Sigmoid colon (tissue), 7 donors: ENCODE data around the gene STRAP. TPM values are rescaled to one million over a fixed set of nuclear protein-coding genes. Genes with fewer than 3 reads are reported as not detected.

Source experiments
- DNase-seq: peaks from one replicate; pipeline ENCODE4 v3.0.0-alpha.2; 2019
- H3K27ac ChIP-seq, 4 donors: fragments of 200-600 bp; sonication (generic); one replicate each; pipeline ENCODE4 v1.5.1; 2016 to 2019; ENCODE audit warnings: mild to moderate bottlenecking in 1 of 4
- H3K27me3 ChIP-seq, 3 donors: fragments of 200-600 bp; sonication (generic); one replicate each; pipeline ENCODE4 v1.5.1; 2019; ENCODE audit warnings: mild to moderate bottlenecking in 1 of 3
- H3K36me3 ChIP-seq, 4 donors: fragments of 200-600 bp; sonication (generic); one replicate each; pipeline ENCODE4 v1.5.1; 2016 to 2019
- H3K4me1 ChIP-seq, 4 donors: fragments of 200-600 bp; sonication (generic); one replicate each; pipeline ENCODE4 v1.5.1; 2017 to 2019
- H3K4me3 ChIP-seq, 4 donors: fragments of 200-600 bp; sonication (generic); one replicate each; pipeline ENCODE4 v1.5.1; 2017 to 2019; ENCODE audit warnings: mild to moderate bottlenecking in 2 of 4, moderate library complexity in 1 of 4
- H3K9me3 ChIP-seq, 4 donors: fragments of 200-600 bp in 3 of 4; sonication (generic) in 3 of 4; one replicate each; pipeline versions ENCODE4 v1.5.1 to v1.6.1; 2013 to 2019
- CTCF ChIP-seq, 4 experiments: fragments of 450-650 bp in 3 of 4; fragments of 200-600 bp in 1 of 4; IDR thresholded peaks; one replicate each; pipeline ENCODE4 v1.5.1; 2016 to 2019; ENCODE audit warnings: antibody characterized with exemption in 4 of 4, mild to moderate bottlenecking in 3 of 4, moderate library complexity in 2 of 4
- EP300 ChIP-seq, 4 donors: sonication (generic); formaldehyde crosslinking; IDR thresholded peaks; one replicate each; pipeline ENCODE4 v1.6.1; 2017; ENCODE audit warnings: antibody characterized with exemption in 4 of 4
- POLR2A ChIP-seq, 2 donors: fragments of 450-650 bp; IDR thresholded peaks; one replicate each; pipeline ENCODE4 v1.6.1; 2016; ENCODE audit warnings: antibody characterized with exemption in 2 of 2, mild to moderate bottlenecking in 2 of 2, moderate library complexity in 2 of 2
- POLR2AphosphoS5 ChIP-seq, 4 donors: sonication (generic); formaldehyde crosslinking; IDR thresholded peaks; one replicate each; pipeline ENCODE4 v1.6.1; 2017; ENCODE audit warnings: antibody characterized with exemption in 4 of 4
- WGBS, 2 donors: extraction: QIAGEN DNeasy Blood & Tissue Kit; methylation state at CpG; one replicate each; pipeline ENCODE4 v1.1.7; 2013; 5-methylcytosine and 5-hydroxymethylcytosine counted together
- intact Hi-C: fragments of 100-400 bp; cut with DNase I; formaldehyde crosslinking; loops from one replicate; pipeline ENCODE4 v1.15.1; 2023
- polyA plus RNA-seq, 3 donors: library from polyadenylated mRNA; stranded (reverse); fragments of 200-250 nt; gene quantifications; one replicate each; pipeline ENCODE4 v1.2.3, GENCODE V29; 2013
- total RNA-seq, 4 donors: library from RNA; depleted of rRNA; stranded (reverse); fragments of >200 nt; gene quantifications; one replicate each; pipeline ENCODE4 v1.1.0, GENCODE V29; 2016
- donor health status: healthy with polysubstance abuse.
- donor health status: Bipolar disorder and iron deficiency.
- donor health status: healthy.

STRAP gene
- total and polyA plus RNA-seq, 7 donors = 52.8 to 109 (median 68.5) TPM

- H3K4me1 ChIP-seq = no peaks in the 10 kb centered on the region
- intact Hi-C loops = no loop called here
- no peak overlapping the region for H3K4me3 ChIP-seq
- no peaks in the 10 kb centered on the region for H3K27me3 ChIP-seq
- no peak for DNase-seq
- H3K27ac ChIP-seq = no peak overlapping the region
- no peaks in the 10 kb centered on the region for H3K9me3 ChIP-seq
- no peaks in the 10 kb centered on the region for H3K36me3 ChIP-seq
- no peak for TF ChIP-seq POLR2A (IDR thresholded peaks at IDR 0.05)
- TF ChIP-seq CTCF (IDR thresholded peaks at IDR 0.05) = no peak
- TF ChIP-seq EP300 (IDR thresholded peaks at IDR 0.05) = no peak
- no peak for TF ChIP-seq POLR2AphosphoS5 (IDR thresholded peaks at IDR 0.05)
Measured at GRCh38 chr12:15839682-15840081, 42.5 kb upstream of the STRAP start.

GRCh38 chr12:15842108-15842507 lies 40.1 kb upstream of the STRAP start:
- WGBS, 2 donors = 89 to 91% methylated on average over 3 of the region's 3 CpGs
- TF ChIP-seq POLR2A (IDR thresholded peaks at IDR 0.05) (no peak), POLR2AphosphoS5 (IDR thresholded peaks at IDR 0.05) (no peak)

GRCh38 chr12:15846887-15847286 lies 35.3 kb upstream of the STRAP start:
- H3K27ac ChIP-seq = peak overlapping the region in 1 of 4 donors; percentile 7
- H3K9me3 ChIP-seq = no peaks in the 10 kb centered on the region
- 77% methylated on average over 2 of the region's 2 CpGs for WGBS, 2 donors
- H3K4me1 ChIP-seq = no peaks in the 10 kb centered on the region
- no peaks in the 10 kb centered on the region for H3K27me3 ChIP-seq
- no peaks in the 10 kb centered on the region for H3K36me3 ChIP-seq
- intact Hi-C loops = no loop called here
- no peak overlapping the region for H3K4me3 ChIP-seq
- DNase-seq = peak; percentile 70
- no peak for TF ChIP-seq CTCF (IDR thresholded peaks at IDR 0.05)
- peak in 3 of 4 donors; percentile 4 to 27 (median 16) for TF ChIP-seq POLR2AphosphoS5 (IDR thresholded peaks at IDR 0.05)

More at GRCh38 chr12:15842108-15842507, 40.1 kb upstream of the STRAP start:
- Histone ChIP-seq H3K4me3 (no peak overlapping the region), H3K9me3 (no peaks in the 10 kb centered on the region), H3K27me3 (no peaks in the 10 kb centered on the region), H3K36me3 (no peaks in the 10 kb centered on the region), H3K4me1 (no peaks in the 10 kb centered on the region), H3K27ac (no peak overlapping the region)
- intact Hi-C loops = no loop called here
- DNase-seq = no peak

GRCh38 chr12:15848606-15849005 lies 33.6 kb upstream of the STRAP start:
- no peak for DNase-seq
- Histone ChIP-seq H3K4me1 (no peaks in the 10 kb centered on the region), H3K27ac (no peak overlapping the region), H3K4me3 (no peak overlapping the region), H3K9me3 (no peaks in the 10 kb centered on the region), H3K27me3 (no peaks in the 10 kb centered on the region), H3K36me3 (no peaks in the 10 kb centered on the region)
- 95 to 100% methylated on average over 1 of the region's 1 CpG for WGBS, 2 donors
- TF ChIP-seq EP300 (IDR thresholded peaks at IDR 0.05) (no peak), POLR2A (IDR thresholded peaks at IDR 0.05) (no peak), CTCF (IDR thresholded peaks at IDR 0.05) (no peak), POLR2AphosphoS5 (IDR thresholded peaks at IDR 0.05) (no peak)
- intact Hi-C loops = no loop called here

- no peaks in the 10 kb centered on the region for H3K27me3 ChIP-seq
- H3K36me3 ChIP-seq = no peaks in the 10 kb centered on the region
- H3K27ac ChIP-seq = no peak overlapping the region
- WGBS, 2 donors = 71 to 73% methylated on average over 3 of the region's 3 CpGs
- H3K4me1 ChIP-seq = peaks cover 0 to 7% (median 4%) of the 10 kb centered on the region in 4 donors
- no peaks in the 10 kb centered on the region for H3K9me3 ChIP-seq
- TF ChIP-seq POLR2AphosphoS5 (IDR thresholded peaks at IDR 0.05) (no peak), POLR2A (IDR thresholded peaks at IDR 0.05) (no peak), EP300 (IDR thresholded peaks at IDR 0.05) (no peak), CTCF (IDR thresholded peaks at IDR 0.05) (no peak)
- H3K4me3 ChIP-seq = no peak overlapping the region
- no peak for DNase-seq
- intact Hi-C loops = no loop called here
Measured at GRCh38 chr12:15851045-15851620, 31.1 kb upstream of the STRAP start.
